Amniotic epithelial cell (primary cell): ENCODE measurements around the gene SUPT20HL1.
A peak's percentile ranks its signal among the peaks of the same experiment; 100 is the strongest.
"Not testable (repeated sequence)": the region's sequence is repeated elsewhere in the genome, so short reads cannot be mapped to it uniquely, and the experiment has no call there.

ENCODE experiments used
- DNase-seq: peaks from one replicate; pipeline ENCODE4 v3.0.0-alpha.2; 2010; ENCODE audit warnings: low read depth

SUPT20HL1 gene

GRCh38 chrX:24363432-24364181 is 3.2 kb downstream of the SUPT20HL1 start:
- not testable (repeated sequence) for DNase-seq

- no peak for DNase-seq
Measured at GRCh38 chrX:24364326-24364725, 3.9 kb downstream of the SUPT20HL1 start.

DNA sequence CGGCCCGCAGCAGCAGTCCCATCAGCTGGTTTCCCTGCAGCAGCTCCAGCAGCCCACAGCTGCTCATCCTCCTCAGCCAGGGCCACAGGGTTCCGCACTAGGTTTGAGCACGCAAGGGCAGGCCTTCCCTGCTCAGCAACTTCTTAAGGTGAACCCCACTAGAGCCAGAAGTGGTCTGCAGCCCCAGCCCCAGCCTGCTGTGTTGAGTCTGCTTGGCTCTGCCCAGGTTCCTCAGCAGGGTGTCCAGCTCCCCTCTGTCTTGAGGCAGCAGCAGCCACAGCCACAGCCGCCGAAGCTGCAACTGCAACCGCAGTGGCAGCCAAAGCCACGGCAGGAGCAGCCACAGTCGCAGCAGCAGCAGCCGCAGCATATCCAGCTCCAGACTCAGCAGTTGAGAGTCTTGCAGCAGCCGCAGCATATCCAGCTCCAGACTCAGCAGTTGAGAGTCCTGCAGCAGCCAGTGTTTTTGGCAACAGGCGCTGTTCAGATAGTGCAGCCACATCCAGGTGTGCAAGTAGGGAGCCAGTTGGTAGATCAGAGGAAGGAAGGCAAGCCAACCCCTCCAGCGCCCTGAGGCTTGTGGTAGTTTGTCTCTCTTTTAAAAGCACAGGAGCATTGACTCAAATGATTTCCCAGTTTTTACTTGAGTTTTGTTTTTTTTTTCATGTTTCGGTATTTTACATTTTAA is 4.6 kb downstream of the SUPT20HL1 start:
- no peak for DNase-seq

- DNase-seq, result not testable (repeated sequence)
Measured at GRCh38 chrX:24366762-24367400, 6.4 kb downstream of the SUPT20HL1 start.

- no peak for DNase-seq
Measured at GRCh38 chrX:24369816-24370215, 9.4 kb downstream of the SUPT20HL1 start.

DNA sequence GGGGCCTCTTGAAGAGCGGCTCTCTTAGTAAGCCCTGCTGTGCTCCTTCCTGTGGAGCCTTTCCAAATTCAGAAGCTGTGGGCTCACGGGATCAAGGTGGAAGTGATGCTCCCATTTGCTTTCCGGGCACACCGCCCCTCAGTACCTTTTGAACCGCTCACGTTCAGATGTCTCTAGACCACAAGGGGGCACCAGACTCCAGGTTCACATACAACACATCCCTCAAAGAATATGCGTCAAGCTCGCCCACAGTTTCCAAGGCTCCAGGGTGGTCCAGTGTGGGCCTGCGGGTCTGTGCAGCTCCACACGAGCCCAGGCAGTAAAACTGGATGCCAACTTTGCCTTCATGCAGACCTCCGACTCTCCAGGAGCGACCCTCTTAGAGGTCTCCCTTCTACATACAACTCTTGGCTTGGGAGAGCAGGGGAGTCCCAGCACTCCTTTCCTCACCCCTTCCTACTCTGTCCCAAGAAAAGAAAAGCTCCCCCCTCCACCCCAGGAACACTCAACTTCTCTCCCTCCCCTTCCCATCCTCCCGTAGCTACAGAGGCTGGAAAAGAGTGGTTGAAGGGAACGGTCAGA is 11.0 kb downstream of the SUPT20HL1 start:
- peak; percentile 49 for DNase-seq

DNA sequence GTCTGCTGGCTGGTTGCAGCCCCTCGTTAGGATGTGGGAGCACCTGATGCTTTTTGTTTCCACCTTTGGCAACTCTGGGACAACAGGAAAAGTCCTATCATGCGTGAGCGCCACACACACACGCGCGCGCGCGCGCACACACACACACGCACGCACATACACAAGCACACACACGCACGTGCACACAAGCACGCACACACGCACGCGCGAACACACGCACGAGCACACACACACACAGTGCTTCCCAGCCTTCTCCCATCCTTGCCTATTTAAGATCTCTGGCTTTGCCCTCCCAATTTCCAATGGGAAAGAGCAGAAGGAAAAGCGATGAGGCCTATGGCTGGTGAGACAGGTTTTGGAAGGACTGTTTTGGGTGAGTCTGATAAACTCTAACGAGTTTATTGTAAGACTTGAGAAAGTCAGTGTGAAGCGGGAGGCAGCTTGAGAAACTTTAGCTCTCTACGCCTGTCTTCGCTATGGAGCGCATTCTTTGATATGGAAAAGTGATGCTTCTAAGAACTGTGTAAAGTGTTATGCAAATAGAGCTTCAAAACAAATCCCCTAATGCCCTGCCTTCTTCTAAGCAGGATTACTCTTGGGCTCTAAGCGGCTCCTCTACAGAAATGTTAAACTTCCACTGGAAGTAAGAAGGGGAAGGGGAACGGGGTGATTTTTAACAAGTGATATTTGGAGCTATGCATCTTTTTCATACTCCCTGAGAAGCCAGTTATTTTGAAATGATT is 11.8 kb downstream of the SUPT20HL1 start:
- no peak for DNase-seq

DNA sequence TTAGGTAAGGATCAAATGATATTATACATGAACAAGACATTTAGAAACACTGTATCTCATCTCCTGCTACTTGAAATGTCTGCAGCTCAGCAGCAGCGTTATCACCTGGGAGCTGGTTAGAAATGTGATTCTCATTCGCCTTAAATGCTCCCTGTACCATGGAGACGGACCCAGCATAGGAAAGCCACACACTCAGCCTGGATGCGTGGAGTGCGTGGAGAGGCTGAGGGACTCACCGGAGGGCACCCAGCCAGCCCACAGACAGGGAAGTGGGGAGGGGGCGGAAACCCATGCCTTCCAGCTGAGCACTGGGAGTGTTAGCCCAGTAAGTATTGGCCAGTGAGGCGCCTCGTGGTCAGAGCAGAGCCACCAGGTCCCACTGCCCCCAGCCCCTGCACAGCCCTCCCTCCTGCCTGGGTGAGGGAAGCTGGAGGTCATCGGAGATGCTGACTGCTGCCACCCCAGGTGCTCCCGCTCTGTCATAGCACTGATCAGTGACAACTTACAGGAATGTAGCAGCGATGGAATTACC is 15.2 kb downstream of the SUPT20HL1 start:
- DNase-seq, result no peak

- DNase-seq, result no peak
Measured at GRCh38 chrX:24376403-24376802, 16.0 kb downstream of the SUPT20HL1 start.

- no peak for DNase-seq
Measured at GRCh38 chrX:24377195-24377594, 16.8 kb downstream of the SUPT20HL1 start.

DNA sequence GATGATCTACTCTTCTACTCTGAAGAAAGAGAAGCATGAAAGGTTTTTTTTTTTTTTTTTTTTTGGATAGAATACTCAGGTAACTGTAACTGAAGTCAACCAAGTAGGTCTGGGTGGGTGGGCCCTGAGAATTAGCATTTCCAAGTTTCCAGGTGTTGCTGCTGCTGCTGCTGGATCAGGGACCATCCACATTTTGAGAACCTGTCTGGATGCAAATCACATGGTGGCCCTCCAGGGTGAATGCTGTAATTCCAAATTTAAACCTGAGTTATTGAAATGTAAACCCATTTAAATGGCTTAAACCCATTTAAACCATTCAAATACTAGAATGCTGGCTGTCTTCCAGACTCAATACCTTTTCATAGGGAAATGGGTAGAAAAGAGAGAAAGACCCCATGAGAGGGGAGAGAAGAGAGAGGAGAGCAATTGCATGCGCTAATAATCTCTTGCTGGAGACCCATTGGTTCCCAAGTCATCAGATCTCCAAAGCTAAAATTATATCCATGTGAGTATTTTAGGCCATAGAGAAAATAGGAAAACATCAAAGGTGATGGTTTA is 17.6 kb downstream of the SUPT20HL1 start:
- no peak for DNase-seq

- DNase-seq, result no peak
Measured at GRCh38 chrX:24378706-24379105, 18.3 kb downstream of the SUPT20HL1 start.

- no peak for DNase-seq
Measured at GRCh38 chrX:24380262-24381187, 20.1 kb downstream of the SUPT20HL1 start.

DNA sequence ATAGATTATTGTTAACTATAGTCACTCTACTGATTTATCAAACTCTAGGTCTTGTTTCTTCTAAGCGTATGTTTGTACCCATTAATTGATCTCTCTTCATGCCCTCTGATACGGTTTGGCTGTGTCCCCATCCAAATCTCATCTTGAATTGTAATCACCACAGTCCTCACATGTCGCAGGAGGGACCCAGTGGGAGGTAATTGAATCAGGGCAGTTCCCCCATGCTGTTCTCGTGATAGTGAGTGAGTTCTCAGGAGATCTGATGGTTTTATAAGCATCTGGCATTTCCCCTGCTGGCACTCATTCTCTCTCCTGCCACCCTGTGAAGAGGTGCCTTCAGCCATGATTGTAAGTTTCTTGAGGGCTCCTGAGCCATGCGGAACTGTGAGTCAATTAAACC is 21.9 kb downstream of the SUPT20HL1 start:
- not testable (repeated sequence) for DNase-seq

GRCh38 chrX:24387724-24388123 is 27.3 kb downstream of the SUPT20HL1 start:
- no peak for DNase-seq

- no peak for DNase-seq
Measured at GRCh38 chrX:24391389-24391788, 30.9 kb downstream of the SUPT20HL1 start.

DNA sequence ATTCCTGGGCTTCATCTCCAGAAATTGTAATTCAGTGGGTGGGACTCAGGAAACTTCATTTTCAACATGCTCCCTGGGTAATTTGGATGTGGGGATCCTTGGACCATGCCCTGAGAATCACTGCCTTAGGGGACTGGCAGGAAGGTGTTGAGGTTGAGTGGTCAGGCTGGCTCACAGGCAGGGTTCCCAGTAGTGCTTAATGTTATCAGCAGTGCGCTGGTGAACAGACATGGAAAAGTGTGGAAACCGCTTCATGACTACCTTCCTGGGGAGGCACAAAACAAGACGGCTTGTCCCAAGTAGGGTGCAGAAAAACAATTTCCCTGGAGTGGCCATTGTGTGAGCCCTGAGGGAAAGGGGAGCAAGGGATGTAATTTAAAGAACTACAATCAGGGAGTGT is 31.4 kb downstream of the SUPT20HL1 start:
- DNase-seq, result no peak

DNA sequence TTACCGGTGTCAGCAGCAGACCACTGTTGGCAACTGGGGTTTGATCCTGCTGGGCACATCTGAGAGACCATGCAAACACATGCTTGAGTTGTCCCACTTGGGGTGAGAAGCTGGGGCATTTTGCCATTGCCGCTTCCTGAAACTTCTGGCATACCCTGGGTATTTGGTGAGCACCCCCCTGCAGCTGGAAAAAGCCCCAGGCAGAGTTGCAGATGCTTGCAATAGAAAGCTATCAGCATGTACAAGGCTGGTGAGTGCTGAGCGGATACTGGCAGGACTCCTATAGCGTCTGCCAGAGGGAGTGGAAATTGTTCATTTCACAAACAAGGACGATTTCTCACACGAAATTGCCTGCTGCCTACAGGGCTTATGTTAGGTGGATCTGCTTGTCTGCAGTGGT is 32.3 kb downstream of the SUPT20HL1 start:
- DNase-seq, result no peak

- DNase-seq, result peak; percentile 65
Measured at GRCh38 chrX:24395775-24396174, 35.3 kb downstream of the SUPT20HL1 start.

DNA sequence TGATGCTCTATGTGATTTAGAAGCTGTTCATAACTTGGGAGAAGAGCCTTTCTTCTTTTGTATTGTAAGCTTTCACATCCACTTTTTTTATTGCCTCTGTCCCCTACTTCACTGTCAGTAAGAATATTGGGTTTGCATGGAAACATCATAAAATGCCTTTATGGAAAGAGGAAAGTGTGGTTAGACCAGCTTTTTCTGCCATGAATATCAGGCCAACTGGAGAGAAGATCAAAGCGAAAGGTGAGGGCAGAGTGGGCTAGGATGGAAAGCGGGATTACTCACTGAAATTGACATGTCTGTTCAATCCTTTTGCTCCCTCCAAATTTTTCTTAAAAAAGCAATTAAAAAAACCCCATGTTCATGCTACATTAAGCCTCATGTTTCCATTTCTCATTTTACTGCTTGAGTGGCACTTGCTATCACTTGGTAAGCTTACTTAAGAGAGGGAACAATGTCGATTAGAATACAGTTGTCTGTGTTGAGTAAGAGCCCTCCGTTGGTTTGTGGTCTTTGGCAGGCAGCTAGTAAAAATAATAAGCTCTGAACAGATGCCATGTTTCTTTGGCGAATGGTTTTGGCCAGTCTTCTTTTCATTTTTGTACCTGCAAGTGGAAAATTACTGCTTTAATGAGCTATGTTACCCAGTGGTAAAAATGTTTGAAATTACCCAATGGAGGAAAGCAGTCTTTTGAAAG is 35.9 kb downstream of the SUPT20HL1 start:
- DNase-seq, result peak; percentile 33
